A549 (cell line): ENCODE results near the gene TSSK3.

Experiments
- CEBPB ChIP-seq, 2 experiments: fragments of >200 bp in 1 of 2; sonication (Bioruptor Twin) in 1 of 2; formaldehyde crosslinking in 1 of 2; IDR thresholded peaks; 2 replicates each; pipeline ENCODE4 v1.6.1; 2012 to 2016
- CHD2 ChIP-seq: fragments of 150-350 bp; IDR thresholded peaks from 2 replicates; pipeline ENCODE4 v1.6.1; 2014; ENCODE audit warnings: low read length; ENCODE audit not compliant: partially characterized antibody
- FOSL2 ChIP-seq, 2 experiments: fragments of 450-650 bp in 1 of 2; fragments of >200 bp in 1 of 2; sonication (Bioruptor Twin) in 1 of 2; formaldehyde crosslinking; IDR thresholded peaks; 2 replicates each; pipeline versions ENCODE4 v1.5.0 to v1.6.1; 2016 to 2020; ENCODE audit warnings: mild to moderate bottlenecking in 1 of 2, moderate library complexity in 1 of 2
- HDAC2 ChIP-seq: fragments of 200-600 bp; sonication (generic); IDR thresholded peaks from 2 replicates; pipeline ENCODE4 v1.6.1; 2016
- KDM1A ChIP-seq: fragments of 200-600 bp; sonication (generic); IDR thresholded peaks from 2 replicates; pipeline ENCODE4 v1.6.1; 2016; ENCODE audit warnings: low read depth, mild to moderate bottlenecking
- NFE2L2 ChIP-seq: fragments of 150-350 bp; conservative IDR thresholded peaks from 2 replicates; pipeline ENCODE4 v1.6.1; 2014; ENCODE audit warnings: low read length
- NR3C1 ChIP-seq: fragments of >200 bp; sonication (Bioruptor Twin); formaldehyde crosslinking; IDR thresholded peaks from 3 replicates; pipeline ENCODE4 v1.6.1; 2017
- POLR2A ChIP-seq: IDR thresholded peaks from 2 replicates; pipeline ENCODE4 v1.6.1; 2012; ENCODE audit warnings: mild to moderate bottlenecking, low read length
- RAD21 ChIP-seq, 2 experiments: fragments of >200 bp in 1 of 2; sonication (Bioruptor Twin) in 1 of 2; formaldehyde crosslinking in 1 of 2; IDR thresholded peaks in 1 of 2; conservative IDR thresholded peaks in 1 of 2; 2 replicates in 1 of 2; 3 replicates in 1 of 2; pipeline ENCODE4 v1.6.1; 2012 to 2018; ENCODE audit warnings: inconsistent platforms in 1 of 2
- RCOR1 ChIP-seq: fragments of 150-350 bp; IDR thresholded peaks from 2 replicates; pipeline ENCODE4 v1.6.1; 2014; ENCODE audit warnings: antibody characterized with exemption, low read length, low read depth
- RFX5 ChIP-seq: fragments of 450-650 bp; IDR thresholded peaks from 2 replicates; pipeline ENCODE4 v1.7.1; 2014; ENCODE audit warnings: antibody characterized with exemption, mild to moderate bottlenecking, moderate library complexity
- SMC3 ChIP-seq: fragments of >200 bp; sonication (Bioruptor Twin); formaldehyde crosslinking; IDR thresholded peaks from 3 replicates; pipeline ENCODE4 v1.6.1; 2018; ENCODE audit warnings: inconsistent platforms
- TF ChIP-seq, protein P1 (sequence below): fragments of >200 bp; sonication (Bioruptor Twin); formaldehyde crosslinking; IDR thresholded peaks from 3 replicates; pipeline ENCODE4 v1.5.1; 2016
- TF ChIP-seq, protein P2 (sequence below): IDR thresholded peaks from 2 replicates; pipeline ENCODE4 v1.6.1; 2012

DNA sequence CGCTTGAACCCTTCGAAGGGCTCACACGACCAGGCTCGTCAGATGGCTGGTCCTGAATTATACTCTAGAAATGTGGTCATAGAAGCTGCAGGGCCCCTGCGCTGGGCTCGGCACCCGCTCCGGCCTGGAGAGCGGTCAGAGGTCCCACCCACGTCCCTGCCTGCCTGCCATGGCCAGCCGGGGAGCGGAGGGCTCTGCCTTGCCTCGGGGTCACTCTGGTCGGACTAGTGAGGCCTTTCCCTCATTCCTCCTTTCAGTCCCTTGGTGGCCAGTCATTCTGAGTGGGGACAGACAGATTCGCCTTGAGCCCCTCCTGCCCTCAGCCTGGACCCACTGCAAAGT, 25.8 kb upstream of the TSSK3 start:
- no peak for TF ChIP-seq CHD2
- TF ChIP-seq RAD21 (conservative IDR thresholded peaks at IDR 0.05 in 1 of 2, IDR thresholded peaks at IDR 0.05 in 1 of 2), result no peak
- TF ChIP-seq NR3C1, result no peak
- TF ChIP-seq, protein P1, sequence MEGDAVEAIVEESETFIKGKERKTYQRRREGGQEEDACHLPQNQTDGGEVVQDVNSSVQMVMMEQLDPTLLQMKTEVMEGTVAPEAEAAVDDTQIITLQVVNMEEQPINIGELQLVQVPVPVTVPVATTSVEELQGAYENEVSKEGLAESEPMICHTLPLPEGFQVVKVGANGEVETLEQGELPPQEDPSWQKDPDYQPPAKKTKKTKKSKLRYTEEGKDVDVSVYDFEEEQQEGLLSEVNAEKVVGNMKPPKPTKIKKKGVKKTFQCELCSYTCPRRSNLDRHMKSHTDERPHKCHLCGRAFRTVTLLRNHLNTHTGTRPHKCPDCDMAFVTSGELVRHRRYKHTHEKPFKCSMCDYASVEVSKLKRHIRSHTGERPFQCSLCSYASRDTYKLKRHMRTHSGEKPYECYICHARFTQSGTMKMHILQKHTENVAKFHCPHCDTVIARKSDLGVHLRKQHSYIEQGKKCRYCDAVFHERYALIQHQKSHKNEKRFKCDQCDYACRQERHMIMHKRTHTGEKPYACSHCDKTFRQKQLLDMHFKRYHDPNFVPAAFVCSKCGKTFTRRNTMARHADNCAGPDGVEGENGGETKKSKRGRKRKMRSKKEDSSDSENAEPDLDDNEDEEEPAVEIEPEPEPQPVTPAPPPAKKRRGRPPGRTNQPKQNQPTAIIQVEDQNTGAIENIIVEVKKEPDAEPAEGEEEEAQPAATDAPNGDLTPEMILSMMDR, result no peak
- no peak for TF ChIP-seq NFE2L2
- TF ChIP-seq KDM1A, result no peak
- no peak for TF ChIP-seq RCOR1
- TF ChIP-seq, protein P2, sequence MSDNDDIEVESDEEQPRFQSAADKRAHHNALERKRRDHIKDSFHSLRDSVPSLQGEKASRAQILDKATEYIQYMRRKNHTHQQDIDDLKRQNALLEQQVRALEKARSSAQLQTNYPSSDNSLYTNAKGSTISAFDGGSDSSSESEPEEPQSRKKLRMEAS, result no peak
- no peak for TF ChIP-seq SMC3
- TF ChIP-seq POLR2A, result no peak
- no peak for TF ChIP-seq CEBPB (IDR thresholded peaks at IDR 0.05)
- no peak for TF ChIP-seq RFX5
- TF ChIP-seq FOSL2 (IDR thresholded peaks at IDR 0.05), result no peak
- TF ChIP-seq FOSL2 (CRISPR knock-in tag; IDR thresholded peaks at IDR 0.05), result no peak
- TF ChIP-seq HDAC2, result no peak
